NB4 (cell line): Measurements from ENCODE around the gene ACTA2.

Experiments used
- CTCF ChIP-seq: IDR thresholded peaks from one replicate; pipeline ENCODE4 v1.5.1; 2012; ENCODE audit warnings: low read depth, low read length
- MAX ChIP-seq: IDR thresholded peaks from 2 replicates; pipeline ENCODE4 v1.6.1; 2011; ENCODE audit warnings: low read depth, low read length
- MYC ChIP-seq: IDR thresholded peaks from 2 replicates; pipeline ENCODE4 v1.6.1; 2011; ENCODE audit warnings: low read depth, low read length
- POLR2A ChIP-seq: IDR thresholded peaks from 2 replicates; pipeline ENCODE4 v1.6.1; 2011; ENCODE audit warnings: mild to moderate bottlenecking; ENCODE audit not compliant: insufficient read length; ENCODE audit errors: extremely low read depth

GRCh38 chr10:88979153-88979562 is 26.6 kb upstream of the ACTA2 start:
- TF ChIP-seq POLR2A (no peak), CTCF (no peak), MYC (no peak), MAX (no peak)
